ENCODE measurements around the gene SPTBN2.

SPTBN2 gene

GRCh38 chr11:66723693-66724092, 5.3 kb downstream of the SPTBN2 start:
- no peak for DNase-seq

- no peak for DNase-seq
These were observed 6.0 kb downstream of the SPTBN2 start for GRCh38 chr11:66722745-66723651.

GRCh38 chr11:66721939-66722338, 7.1 kb downstream of the SPTBN2 start:
- no peak for DNase-seq

- DNase-seq: no peak
These were observed 8.0 kb downstream of the SPTBN2 start for GRCh38 chr11:66720899-66721470.

- peak; percentile 73 for DNase-seq
These were observed 8.7 kb downstream of the SPTBN2 start for GRCh38 chr11:66720223-66720898.

GRCh38 chr11:66719111-66719872, 9.7 kb downstream of the SPTBN2 start:
- no peak for DNase-seq

- no peak for DNase-seq
These were observed 10.6 kb downstream of the SPTBN2 start for GRCh38 chr11:66718320-66718971.

GRCh38 chr11:66717925-66718319, 11.1 kb downstream of the SPTBN2 start:
- no peak for DNase-seq

GRCh38 chr11:66716996-66717395, 12.0 kb downstream of the SPTBN2 start:
- no peak for DNase-seq

- DNase-seq: no peak
These were observed 13.5 kb downstream of the SPTBN2 start for GRCh38 chr11:66715346-66716085.

- DNase-seq: no peak
These were observed 15.1 kb downstream of the SPTBN2 start for GRCh38 chr11:66713746-66714480.

GRCh38 chr11:66710384-66710930, 18.6 kb downstream of the SPTBN2 start:
- DNase-seq: no peak

- no peak for DNase-seq
These were observed 20.3 kb downstream of the SPTBN2 start for GRCh38 chr11:66708701-66709100.

- no peak for DNase-seq
These were observed 20.9 kb downstream of the SPTBN2 start for GRCh38 chr11:66708094-66708493.

GRCh38 chr11:66707486-66707885, 21.5 kb downstream of the SPTBN2 start:
- DNase-seq: no peak

- no peak for DNase-seq
These were observed 22.0 kb downstream of the SPTBN2 start for GRCh38 chr11:66706989-66707388.

- DNase-seq: no peak
These were observed 23.3 kb downstream of the SPTBN2 start for GRCh38 chr11:66705587-66706335.

GRCh38 chr11:66704659-66705360, 24.2 kb downstream of the SPTBN2 start:
- no peak for DNase-seq
